OCI-LY1 (cell line): ENCODE data around the gene PTGER3.

ENCODE experiments used
- EZH2 ChIP-seq: fragments of 200-600 bp; sonication (generic), shearing (Covaris generic); IDR thresholded peaks from 2 replicates; pipeline ENCODE4 v1.8.0; 2017; ENCODE audit warnings: borderline replicate concordance, mixed run types, mild to moderate bottlenecking, antibody characterized with exemption, low read length, moderate library complexity, mixed read lengths
- TF ChIP-seq, protein P1 (sequence below): fragments of 200-600 bp; sonication (generic), shearing (Covaris generic); IDR thresholded peaks from 2 replicates; pipeline ENCODE4 v1.5.1; 2017; ENCODE audit warnings: mild to moderate bottlenecking, antibody characterized with exemption, low read length, moderate library complexity, mixed read lengths

DNA sequence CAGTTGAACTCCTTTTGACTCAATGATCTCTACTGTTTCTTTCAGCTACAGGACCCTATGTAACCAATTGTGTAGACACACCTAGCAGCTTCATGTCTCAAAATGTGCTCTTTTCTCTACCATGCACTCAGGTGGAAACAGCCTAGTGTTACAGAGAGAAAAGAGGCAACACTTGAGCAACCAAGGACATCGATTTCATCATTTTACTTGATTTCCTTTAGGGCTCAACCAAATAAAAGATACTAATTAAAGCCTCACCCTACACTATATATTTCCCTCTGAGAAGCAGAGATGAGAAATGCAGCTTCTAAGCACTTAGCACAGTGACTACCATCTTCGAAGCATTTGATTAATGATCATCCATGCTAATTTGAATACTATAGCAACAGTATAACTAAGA lies 55.1 kb downstream of the PTGER3 start:
- TF ChIP-seq, protein P1, sequence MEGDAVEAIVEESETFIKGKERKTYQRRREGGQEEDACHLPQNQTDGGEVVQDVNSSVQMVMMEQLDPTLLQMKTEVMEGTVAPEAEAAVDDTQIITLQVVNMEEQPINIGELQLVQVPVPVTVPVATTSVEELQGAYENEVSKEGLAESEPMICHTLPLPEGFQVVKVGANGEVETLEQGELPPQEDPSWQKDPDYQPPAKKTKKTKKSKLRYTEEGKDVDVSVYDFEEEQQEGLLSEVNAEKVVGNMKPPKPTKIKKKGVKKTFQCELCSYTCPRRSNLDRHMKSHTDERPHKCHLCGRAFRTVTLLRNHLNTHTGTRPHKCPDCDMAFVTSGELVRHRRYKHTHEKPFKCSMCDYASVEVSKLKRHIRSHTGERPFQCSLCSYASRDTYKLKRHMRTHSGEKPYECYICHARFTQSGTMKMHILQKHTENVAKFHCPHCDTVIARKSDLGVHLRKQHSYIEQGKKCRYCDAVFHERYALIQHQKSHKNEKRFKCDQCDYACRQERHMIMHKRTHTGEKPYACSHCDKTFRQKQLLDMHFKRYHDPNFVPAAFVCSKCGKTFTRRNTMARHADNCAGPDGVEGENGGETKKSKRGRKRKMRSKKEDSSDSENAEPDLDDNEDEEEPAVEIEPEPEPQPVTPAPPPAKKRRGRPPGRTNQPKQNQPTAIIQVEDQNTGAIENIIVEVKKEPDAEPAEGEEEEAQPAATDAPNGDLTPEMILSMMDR, result no peak
- TF ChIP-seq EZH2, result no peak
